ENCODE data around the gene ATG4A.

Gene ATG4A

GRCh38 chrX:108168961-108169740 lies 77.6 kb downstream of the ATG4A start:
- no peak for DNase-seq (ENCODE audit: low read depth in 2 of 2)

- DNase-seq (ENCODE audit: low read depth in 2 of 2) = no peak
These were observed 78.2 kb downstream of the ATG4A start for GRCh38 chrX:108169768-108170167.

GRCh38 chrX:108171671-108172070 lies 80.1 kb downstream of the ATG4A start:
- no peak for DNase-seq (ENCODE audit: low read depth in 2 of 2)

- DNase-seq (ENCODE audit: low read depth in 2 of 2) = no peak
These were observed 82.3 kb downstream of the ATG4A start for GRCh38 chrX:108173874-108174273.

- no peak for DNase-seq (ENCODE audit: low read depth in 2 of 2)
These were observed 86.0 kb downstream of the ATG4A start for GRCh38 chrX:108177351-108178142.

- no peak for DNase-seq (ENCODE audit: low read depth in 2 of 2)
These were observed 86.5 kb downstream of the ATG4A start for GRCh38 chrX:108178143-108178498.

- DNase-seq (ENCODE audit: low read depth in 2 of 2) = no peak
These were observed 95.2 kb downstream of the ATG4A start for GRCh38 chrX:108186811-108187210.

- DNase-seq (ENCODE audit: low read depth in 2 of 2) = no peak
These were observed 106.8 kb downstream of the ATG4A start for GRCh38 chrX:108198420-108198819.

GRCh38 chrX:108199041-108199440 lies 107.5 kb downstream of the ATG4A start:
- no peak for DNase-seq (ENCODE audit: low read depth in 2 of 2)

GRCh38 chrX:108199691-108200090 lies 108.1 kb downstream of the ATG4A start:
- DNase-seq (ENCODE audit: low read depth in 2 of 2) = no peak

GRCh38 chrX:108203540-108203939 lies 112.0 kb downstream of the ATG4A start:
- no peak for DNase-seq (ENCODE audit: low read depth in 2 of 2)

Data from stimulated activated CD4-positive, alpha-beta T cell treated with anti-CD3 and anti-CD28 coated beads, Interleukin-1b, Interleukin-23, amount 100 ng/mL, for 4 hours (primary cell).